GM23338 (cell line): Measurements from ENCODE around the gene IRF1. TPM values are rescaled to one million over a fixed set of nuclear protein-coding genes. Genes with fewer than 3 reads are reported as not detected.

Experiments
- ATAC-seq: fragments of 200-7000 bp; cut with Tn5 transposase; 3 replicates; pipeline ENCODE4 v1.9.1; 2020
- DNase-seq: peaks from one replicate; pipeline ENCODE4 v3.0.0-alpha.2; 2015; ENCODE audit warnings: low spot score
- H2AFZ ChIP-seq: fragments of 200-600 bp; sonication (generic); 2 replicates; pipeline ENCODE4 v1.8.0; 2016; ENCODE audit warnings: antibody characterized with exemption, mild to moderate bottlenecking, moderate library complexity
- H3F3A ChIP-seq: fragments of 200-600 bp; sonication (generic); replicated peaks from 2 replicates; pipeline ENCODE4 v1.8.0; 2017; ENCODE audit warnings: antibody characterized with exemption, mixed run types, low read depth
- H3K27ac ChIP-seq: fragments of 200-600 bp; sonication (generic); 2 replicates; pipeline ENCODE4 v1.6.1; 2016; ENCODE audit warnings: low read depth
- H3K27me3 ChIP-seq: fragments of 200-600 bp; sonication (generic); 2 replicates; pipeline ENCODE4 v1.8.0; 2016; ENCODE audit warnings: mild to moderate bottlenecking, mixed run types, moderate library complexity; ENCODE audit not compliant: insufficient read depth
- H3K36me3 ChIP-seq: fragments of 200-600 bp; sonication (generic); 2 replicates; pipeline ENCODE4 v1.8.0; 2016; ENCODE audit warnings: mild to moderate bottlenecking; ENCODE audit not compliant: insufficient read depth
- H3K4me1 ChIP-seq: fragments of 200-600 bp; sonication (generic); 2 replicates; pipeline ENCODE4 v1.8.0; 2016; ENCODE audit warnings: mild to moderate bottlenecking, moderate library complexity; ENCODE audit not compliant: insufficient read depth
- H3K4me2 ChIP-seq: fragments of 200-600 bp; sonication (generic); 2 replicates; pipeline ENCODE4 v1.7.1; 2017; ENCODE audit warnings: mixed run types
- H3K4me3 ChIP-seq: fragments of 200-600 bp; sonication (generic); 2 replicates; pipeline ENCODE4 v1.6.1; 2016; ENCODE audit warnings: mixed run types
- H3K79me2 ChIP-seq: fragments of 200-600 bp; sonication (generic); replicated peaks from 2 replicates; pipeline ENCODE4 v1.8.0; 2017; ENCODE audit warnings: mild to moderate bottlenecking; ENCODE audit not compliant: insufficient read depth
- H3K9me2 ChIP-seq: fragments of 200-600 bp; sonication (generic); 2 replicates; pipeline ENCODE4 v1.8.0; 2017; ENCODE audit not compliant: insufficient read depth
- H4K20me1 ChIP-seq: fragments of 200-600 bp; sonication (generic); replicated peaks from 2 replicates; pipeline ENCODE4 v1.8.0; 2017; ENCODE audit warnings: mild to moderate bottlenecking; ENCODE audit not compliant: insufficient read depth
- H3K27ac Mint-ChIP-seq: 2 replicates; pipeline ENCODE4 v1.8.0; 2020; ENCODE audit warnings: inconsistent platforms, mild to moderate bottlenecking, moderate library complexity, mixed read lengths
- H3K27me3 Mint-ChIP-seq: 3 replicates; pipeline ENCODE4 v1.8.0; 2022; ENCODE audit warnings: low read depth, mild to moderate bottlenecking, moderate library complexity, mixed read lengths, inconsistent platforms; ENCODE audit not compliant: insufficient read depth, poor library complexity
- H3K36me3 Mint-ChIP-seq: 3 replicates; pipeline ENCODE4 v1.8.0; 2021; ENCODE audit warnings: low read depth, mild to moderate bottlenecking, inconsistent platforms, moderate library complexity, mixed read lengths
- H3K4me1 Mint-ChIP-seq: 3 replicates; pipeline ENCODE4 v1.8.0; 2020; ENCODE audit warnings: mild to moderate bottlenecking, inconsistent platforms, mixed read lengths
- H3K4me3 Mint-ChIP-seq: 3 replicates; pipeline ENCODE4 v1.8.0; 2021; ENCODE audit warnings: moderate library complexity, mild to moderate bottlenecking, inconsistent platforms, mixed read lengths
- H3K9me3 Mint-ChIP-seq: 3 replicates; pipeline ENCODE4 v1.8.0; 2020; ENCODE audit warnings: moderate library complexity, mild to moderate bottlenecking, inconsistent platforms, mixed read lengths
- CREB1 ChIP-seq: fragments of 250-450 bp; sonication (Bioruptor Pico); IDR thresholded peaks from 2 replicates; pipeline ENCODE4 v1.5.0; 2020; ENCODE audit warnings: low read depth, mild to moderate bottlenecking, moderate library complexity
- EZH2 ChIP-seq: fragments of 200-600 bp; sonication (generic); IDR thresholded peaks from one replicate; pipeline ENCODE4 v1.8.0; 2017; ENCODE audit warnings: antibody characterized with exemption, mild to moderate bottlenecking, low read depth; ENCODE audit not compliant: unreplicated experiment
- NANOG ChIP-seq: IDR thresholded peaks from 2 replicates; pipeline ENCODE4 v1.6.1; 2016; ENCODE audit warnings: antibody characterized with exemption, borderline replicate concordance
- POLR2AphosphoS5 ChIP-seq: IDR thresholded peaks from 2 replicates; pipeline ENCODE4 v1.6.1; 2016; ENCODE audit warnings: antibody characterized with exemption, low read depth
- STAT1 ChIP-seq: IDR thresholded peaks from one replicate; pipeline ENCODE4 v1.6.1; 2016; ENCODE audit warnings: antibody characterized with exemption; ENCODE audit not compliant: unreplicated experiment
- ZNF114 ChIP-seq: fragments of 250-450 bp; sonication (Bioruptor Pico); IDR thresholded peaks from 2 replicates; pipeline ENCODE4 v1.5.0; 2020; ENCODE audit warnings: mild to moderate bottlenecking, moderate library complexity
- ZNF331 ChIP-seq: fragments of 250-450 bp; sonication (Bioruptor Pico); IDR thresholded peaks from 2 replicates; pipeline ENCODE4 v1.5.0; 2020; ENCODE audit warnings: low read depth, mild to moderate bottlenecking, moderate library complexity
- polyA plus RNA-seq: library from polyadenylated mRNA; unstranded; fragments of >200 nt; fragmentation: Nextera tagmentation; extraction: Ambion mirVana; gene quantifications from 2 replicates; pipeline ENCODE4 v1.2.1, GENCODE V29; 2016
- total RNA-seq: library from RNA; depleted of rRNA; stranded (reverse); fragments of >200 nt; shearing (Covaris generic); gene quantifications from 2 replicates; pipeline ENCODE4 v1.2.3, GENCODE V29; 2014
- TF ChIP-seq, protein P1 (sequence below): fragments of 250-450 bp; sonication (Bioruptor Pico); IDR thresholded peaks from 2 replicates; pipeline ENCODE4 v1.5.0; 2020; ENCODE audit warnings: mild to moderate bottlenecking, moderate library complexity
- TF ChIP-seq, protein P2 (sequence below): IDR thresholded peaks from 2 replicates; pipeline ENCODE4 v1.6.1; 2016; ENCODE audit warnings: antibody characterized with exemption

The IRF1 gene
- total and polyA plus RNA-seq, 2 experiments from 2014 or later = 6.9 to 8.6 TPM

DNA sequence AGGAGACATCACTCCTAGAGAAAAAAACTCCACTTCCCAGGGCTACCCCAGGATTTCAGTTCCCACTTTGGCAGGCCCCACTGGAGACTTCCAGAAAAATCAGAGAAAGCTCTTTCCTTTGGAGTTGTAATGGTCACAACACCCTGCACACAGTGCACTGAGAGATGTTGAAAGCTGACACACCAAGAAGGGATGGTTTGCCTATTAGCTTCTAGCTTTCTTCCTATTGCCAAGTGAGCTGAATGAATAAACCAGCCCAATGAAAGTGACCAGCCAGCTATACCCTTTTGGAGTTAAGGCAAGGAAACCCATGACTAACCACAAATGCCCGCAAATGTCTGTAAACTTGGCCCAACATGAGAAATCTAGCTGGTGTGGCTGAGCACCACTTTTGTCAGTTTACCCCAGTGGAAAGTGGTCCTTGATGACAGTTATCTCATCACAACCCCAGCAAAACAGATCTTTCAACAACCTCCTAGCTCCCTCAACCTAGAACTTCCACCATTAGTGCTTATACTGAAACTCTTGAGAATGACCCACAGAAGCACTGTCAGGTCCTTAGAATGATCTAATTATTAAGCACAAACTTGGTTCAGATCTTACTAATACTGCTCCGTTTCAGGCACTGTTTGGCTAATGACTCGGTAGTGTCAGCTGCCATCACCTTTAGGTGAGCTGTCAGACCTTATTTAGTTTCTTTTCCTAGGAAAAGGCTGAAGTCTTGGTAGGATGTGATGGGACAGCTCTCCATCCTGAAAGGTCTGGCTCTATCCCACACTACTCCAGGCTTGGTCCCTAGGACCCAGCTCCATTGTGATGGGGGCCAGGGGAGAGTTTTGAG is 11.2 kb downstream of the IRF1 start (continued):
- no peak for TF ChIP-seq CREB1 (CRISPR knock-in tag)
- no peak for TF ChIP-seq NANOG

DNA sequence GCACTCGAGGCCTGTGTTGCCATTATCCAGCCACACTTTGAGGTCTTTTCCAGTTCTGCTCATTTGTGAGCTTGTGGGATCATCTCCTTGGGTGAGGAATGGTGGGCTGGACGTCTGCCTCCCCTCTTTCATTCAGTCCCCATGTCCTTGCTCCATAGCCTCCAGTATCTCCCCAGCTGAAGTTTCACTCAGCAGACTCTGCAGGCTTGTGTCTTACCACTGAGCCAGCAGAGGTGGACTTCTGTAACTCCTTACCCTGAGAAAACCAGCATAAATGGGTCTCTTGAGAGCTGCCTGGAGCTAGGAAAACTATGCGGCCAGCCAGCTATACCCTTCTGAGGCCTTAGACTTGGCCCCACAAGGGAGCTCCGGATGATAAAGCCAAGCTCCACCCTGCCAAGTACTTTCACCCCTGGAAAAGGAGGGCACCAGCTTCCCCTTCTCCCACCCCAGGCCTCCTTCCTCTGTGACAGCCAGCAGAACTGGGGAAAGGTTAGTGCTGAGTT is 12.2 kb downstream of the IRF1 start:
- Histone ChIP-seq H3K27ac (no peak overlapping the region), H3K79me2 (no peaks in the 10 kb centered on the region), H2AFZ (no peak overlapping the region), H3K36me3 (no peaks in the 10 kb centered on the region), H3K4me3 (no peak overlapping the region), H4K20me1 (no peaks in the 10 kb centered on the region), H3F3A (no peaks in the 10 kb centered on the region), H3K27me3 (no peaks in the 10 kb centered on the region), H3K4me2 (no peak overlapping the region), H3K9me2 (no peaks in the 10 kb centered on the region), H3K4me1 (peaks cover 7% of the 10 kb centered on the region)
- Mint-ChIP-seq H3K27me3 (peaks cover 3% of the 10 kb centered on the region), H3K27ac (no peak overlapping the region), H3K36me3 (peaks cover 6% of the 10 kb centered on the region; the same call in 2 of the 3 replicates), H3K9me3 (no peaks in the 10 kb centered on the region; the same call in 2 of the 3 replicates), H3K4me1 (peaks cover 11% of the 10 kb centered on the region), H3K4me3 (no peak overlapping the region)
- DNase-seq = no peak
- no peak for TF ChIP-seq POLR2AphosphoS5
- TF ChIP-seq CREB1 (CRISPR knock-in tag) = no peak
- ATAC-seq = no peak

DNA sequence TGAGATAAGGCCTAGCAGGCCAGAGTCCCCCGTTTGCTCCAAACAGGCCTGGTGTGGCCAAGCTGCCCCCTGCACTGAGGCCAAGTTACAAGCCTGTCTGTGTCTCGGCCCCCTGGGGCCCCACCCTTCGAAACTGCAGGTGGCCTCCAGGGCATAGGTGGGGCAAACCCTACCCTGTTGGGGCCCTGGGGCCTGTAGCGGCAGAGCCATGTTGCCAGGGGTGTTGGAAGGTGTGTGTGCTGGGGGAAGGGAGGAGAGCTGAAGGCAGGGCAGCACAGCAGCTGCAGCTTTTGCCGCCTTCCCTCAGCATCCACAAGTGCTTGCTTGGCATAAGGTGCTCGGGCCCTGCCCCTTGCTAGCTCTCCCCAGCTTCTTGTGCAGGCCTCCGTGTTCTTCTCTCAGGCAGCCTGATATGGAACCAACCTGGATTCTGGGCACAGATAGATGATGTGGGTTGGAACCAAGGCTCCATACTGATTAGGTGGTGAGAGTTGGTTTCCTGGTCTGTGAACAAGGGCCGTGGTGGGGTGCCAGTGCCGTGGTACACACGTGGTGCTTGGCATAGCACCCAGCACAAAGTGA is 12.7 kb downstream of the IRF1 start:
- H3K27ac ChIP-seq = no peak overlapping the region
- H3K79me2 ChIP-seq = no peaks in the 10 kb centered on the region
- H3K27me3 ChIP-seq = no peaks in the 10 kb centered on the region
- no peak overlapping the region for H2AFZ ChIP-seq
- ATAC-seq (no peak), DNase-seq (no peak)
- no peaks in the 10 kb centered on the region for H3F3A ChIP-seq
- peaks cover 3% of the 10 kb centered on the region; the same call in 2 of the 3 replicates for H3K36me3 Mint-ChIP-seq
- no peak overlapping the region for H3K4me2 ChIP-seq
- H3K27ac Mint-ChIP-seq = no peak overlapping the region
- TF ChIP-seq CREB1 (CRISPR knock-in tag) (no peak), NANOG (no peak), STAT1 (no peak), ZNF114 (CRISPR knock-in tag) (no peak), POLR2AphosphoS5 (no peak), EZH2 (no peak), ZNF331 (CRISPR knock-in tag) (no peak)
- TF ChIP-seq, protein P1, sequence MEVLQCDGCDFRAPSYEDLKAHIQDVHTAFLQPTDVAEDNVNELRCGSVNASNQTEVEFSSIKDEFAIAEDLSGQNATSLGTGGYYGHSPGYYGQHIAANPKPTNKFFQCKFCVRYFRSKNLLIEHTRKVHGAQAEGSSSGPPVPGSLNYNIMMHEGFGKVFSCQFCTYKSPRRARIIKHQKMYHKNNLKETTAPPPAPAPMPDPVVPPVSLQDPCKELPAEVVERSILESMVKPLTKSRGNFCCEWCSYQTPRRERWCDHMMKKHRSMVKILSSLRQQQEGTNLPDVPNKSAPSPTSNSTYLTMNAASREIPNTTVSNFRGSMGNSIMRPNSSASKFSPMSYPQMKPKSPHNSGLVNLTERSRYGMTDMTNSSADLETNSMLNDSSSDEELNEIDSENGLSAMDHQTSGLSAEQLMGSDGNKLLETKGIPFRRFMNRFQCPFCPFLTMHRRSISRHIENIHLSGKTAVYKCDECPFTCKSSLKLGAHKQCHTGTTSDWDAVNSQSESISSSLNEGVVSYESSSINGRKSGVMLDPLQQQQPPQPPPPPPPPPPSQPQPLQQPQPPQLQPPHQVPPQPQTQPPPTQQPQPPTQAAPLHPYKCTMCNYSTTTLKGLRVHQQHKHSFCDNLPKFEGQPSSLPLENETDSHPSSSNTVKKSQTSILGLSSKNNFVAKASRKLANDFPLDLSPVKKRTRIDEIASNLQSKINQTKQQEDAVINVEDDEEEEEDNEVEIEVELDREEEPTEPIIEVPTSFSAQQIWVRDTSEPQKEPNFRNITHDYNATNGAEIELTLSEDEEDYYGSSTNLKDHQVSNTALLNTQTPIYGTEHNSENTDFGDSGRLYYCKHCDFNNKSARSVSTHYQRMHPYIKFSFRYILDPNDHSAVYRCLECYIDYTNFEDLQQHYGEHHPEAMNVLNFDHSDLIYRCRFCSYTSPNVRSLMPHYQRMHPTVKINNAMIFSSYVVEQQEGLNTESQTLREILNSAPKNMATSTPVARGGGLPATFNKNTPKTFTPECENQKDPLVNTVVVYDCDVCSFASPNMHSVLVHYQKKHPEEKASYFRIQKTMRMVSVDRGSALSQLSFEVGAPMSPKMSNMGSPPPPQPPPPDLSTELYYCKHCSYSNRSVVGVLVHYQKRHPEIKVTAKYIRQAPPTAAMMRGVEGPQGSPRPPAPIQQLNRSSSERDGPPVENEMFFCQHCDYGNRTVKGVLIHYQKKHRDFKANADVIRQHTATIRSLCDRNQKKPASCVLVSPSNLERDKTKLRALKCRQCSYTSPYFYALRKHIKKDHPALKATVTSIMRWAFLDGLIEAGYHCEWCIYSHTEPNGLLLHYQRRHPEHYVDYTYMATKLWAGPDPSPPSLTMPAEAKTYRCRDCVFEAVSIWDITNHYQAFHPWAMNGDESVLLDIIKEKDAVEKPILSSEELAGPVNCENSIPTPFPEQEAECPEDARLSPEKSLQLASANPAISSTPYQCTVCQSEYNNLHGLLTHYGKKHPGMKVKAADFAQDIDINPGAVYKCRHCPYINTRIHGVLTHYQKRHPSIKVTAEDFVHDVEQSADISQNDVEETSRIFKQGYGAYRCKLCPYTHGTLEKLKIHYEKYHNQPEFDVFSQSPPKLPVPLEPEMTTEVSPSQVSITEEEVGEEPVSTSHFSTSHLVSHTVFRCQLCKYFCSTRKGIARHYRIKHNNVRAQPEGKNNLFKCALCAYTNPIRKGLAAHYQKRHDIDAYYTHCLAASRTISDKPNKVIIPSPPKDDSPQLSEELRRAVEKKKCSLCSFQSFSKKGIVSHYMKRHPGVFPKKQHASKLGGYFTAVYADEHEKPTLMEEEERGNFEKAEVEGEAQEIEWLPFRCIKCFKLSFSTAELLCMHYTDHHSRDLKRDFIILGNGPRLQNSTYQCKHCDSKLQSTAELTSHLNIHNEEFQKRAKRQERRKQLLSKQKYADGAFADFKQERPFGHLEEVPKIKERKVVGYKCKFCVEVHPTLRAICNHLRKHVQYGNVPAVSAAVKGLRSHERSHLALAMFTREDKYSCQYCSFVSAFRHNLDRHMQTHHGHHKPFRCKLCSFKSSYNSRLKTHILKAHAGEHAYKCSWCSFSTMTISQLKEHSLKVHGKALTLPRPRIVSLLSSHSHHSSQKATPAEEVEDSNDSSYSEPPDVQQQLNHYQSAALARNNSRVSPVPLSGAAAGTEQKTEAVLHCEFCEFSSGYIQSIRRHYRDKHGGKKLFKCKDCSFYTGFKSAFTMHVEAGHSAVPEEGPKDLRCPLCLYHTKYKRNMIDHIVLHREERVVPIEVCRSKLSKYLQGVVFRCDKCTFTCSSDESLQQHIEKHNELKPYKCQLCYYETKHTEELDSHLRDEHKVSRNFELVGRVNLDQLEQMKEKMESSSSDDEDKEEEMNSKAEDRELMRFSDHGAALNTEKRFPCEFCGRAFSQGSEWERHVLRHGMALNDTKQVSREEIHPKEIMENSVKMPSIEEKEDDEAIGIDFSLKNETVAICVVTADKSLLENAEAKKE = no peak
- TF ChIP-seq, protein P2, sequence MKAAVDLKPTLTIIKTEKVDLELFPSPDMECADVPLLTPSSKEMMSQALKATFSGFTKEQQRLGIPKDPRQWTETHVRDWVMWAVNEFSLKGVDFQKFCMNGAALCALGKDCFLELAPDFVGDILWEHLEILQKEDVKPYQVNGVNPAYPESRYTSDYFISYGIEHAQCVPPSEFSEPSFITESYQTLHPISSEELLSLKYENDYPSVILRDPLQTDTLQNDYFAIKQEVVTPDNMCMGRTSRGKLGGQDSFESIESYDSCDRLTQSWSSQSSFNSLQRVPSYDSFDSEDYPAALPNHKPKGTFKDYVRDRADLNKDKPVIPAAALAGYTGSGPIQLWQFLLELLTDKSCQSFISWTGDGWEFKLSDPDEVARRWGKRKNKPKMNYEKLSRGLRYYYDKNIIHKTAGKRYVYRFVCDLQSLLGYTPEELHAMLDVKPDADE = no peak
- peaks cover 7% of the 10 kb centered on the region for H3K4me1 ChIP-seq
- no peaks in the 10 kb centered on the region for H3K9me2 ChIP-seq
- H3K9me3 Mint-ChIP-seq = no peaks in the 10 kb centered on the region; the same call in 2 of the 3 replicates
- peaks cover 3% of the 10 kb centered on the region for H3K27me3 Mint-ChIP-seq
- no peaks in the 10 kb centered on the region for H4K20me1 ChIP-seq
- no peak overlapping the region for H3K4me3 Mint-ChIP-seq
- no peaks in the 10 kb centered on the region for H3K36me3 ChIP-seq
- H3K4me1 Mint-ChIP-seq = peaks cover 11% of the 10 kb centered on the region
- H3K4me3 ChIP-seq = no peak overlapping the region
